Vagina (tissue), 2 donors: ENCODE measurements around the gene EVA1A. TPM values are rescaled to one million over a fixed set of nuclear protein-coding genes. Genes with fewer than 3 reads are reported as not detected.
"Not testable (repeated sequence)": the region's sequence is repeated elsewhere in the genome, so short reads cannot be mapped to it uniquely, and the experiment has no call there.

Experiments
- DNase-seq, 2 donors: peaks; one replicate each; pipeline ENCODE4 v3.0.0-alpha.2; 2017; ENCODE audit errors: extremely low spot score in 2 of 2
- H3K27ac ChIP-seq: fragments of 200-600 bp; sonication (generic); one replicate; pipeline ENCODE4 v1.5.1; 2019
- H3K27me3 ChIP-seq: fragments of 200-600 bp; sonication (generic); one replicate; pipeline ENCODE4 v1.5.1; 2019
- H3K36me3 ChIP-seq, 2 donors: fragments of 200-600 bp; sonication (generic); one replicate each; pipeline ENCODE4 v1.5.1; 2017 to 2019
- H3K4me1 ChIP-seq: fragments of 200-600 bp; sonication (generic); one replicate; pipeline ENCODE4 v1.5.1; 2019
- H3K4me3 ChIP-seq, 2 donors: fragments of 200-600 bp; sonication (generic); 1 replicate in 1 of 2; 2 replicates in 1 of 2; pipeline ENCODE4 v1.5.1; 2016 to 2019
- H3K9me3 ChIP-seq: fragments of 200-600 bp; sonication (generic); one replicate; pipeline ENCODE4 v1.5.1; 2019
- POLR2A ChIP-seq, 2 donors: fragments of 450-650 bp; IDR thresholded peaks; one replicate each; pipeline ENCODE4 v1.6.1; 2017; ENCODE audit warnings: antibody characterized with exemption in 2 of 2, mild to moderate bottlenecking in 2 of 2, moderate library complexity in 2 of 2
- POLR2AphosphoS5 ChIP-seq, 2 donors: sonication (generic); formaldehyde crosslinking; IDR thresholded peaks; one replicate each; pipeline ENCODE4 v1.9.0; 2017; ENCODE audit warnings: antibody characterized with exemption in 2 of 2, mild to moderate bottlenecking in 2 of 2, low read depth in 1 of 2; ENCODE audit not compliant: insufficient read depth in 1 of 2
- intact Hi-C: fragments of 100-400 bp; cut with DNase I; formaldehyde crosslinking; loops from one replicate; pipeline ENCODE4 v1.15.1; 2023
- total RNA-seq: library from RNA; depleted of rRNA; stranded (reverse); fragments of >200 nt; gene quantifications from one replicate; pipeline ENCODE4 v1.2.3, GENCODE V29; 2016
- TF ChIP-seq, protein P1 (sequence below), 3 experiments: fragments of 450-650 bp in 2 of 3; fragments of 200-600 bp in 1 of 3; sonication (generic) in 1 of 3; IDR thresholded peaks; one replicate each; pipeline ENCODE4 v1.5.1; 2017 to 2019; ENCODE audit warnings: antibody characterized with exemption in 3 of 3, mild to moderate bottlenecking in 2 of 3, moderate library complexity in 2 of 3

The EVA1A gene
- total RNA-seq, 1 donor from 2014 or later: not detected

GRCh38 chr2:75483878-75484277 is 76.9 kb downstream of the EVA1A start:
- H3K4me3 ChIP-seq: no peak overlapping the region
- H3K4me1 ChIP-seq: no peaks in the 10 kb centered on the region
- intact Hi-C loops: no loop called here
- no peak overlapping the region for H3K27ac ChIP-seq
- no peak for DNase-seq
- no peaks in the 10 kb centered on the region for H3K36me3 ChIP-seq
- H3K27me3 ChIP-seq: no peaks in the 10 kb centered on the region
- no peak for TF ChIP-seq POLR2A (IDR thresholded peaks at IDR 0.05)
- no peak for TF ChIP-seq POLR2AphosphoS5 (IDR thresholded peaks at IDR 0.05; ENCODE audit: insufficient read depth in 1 of 2, low read depth in 1 of 2)
- TF ChIP-seq, protein P1, sequence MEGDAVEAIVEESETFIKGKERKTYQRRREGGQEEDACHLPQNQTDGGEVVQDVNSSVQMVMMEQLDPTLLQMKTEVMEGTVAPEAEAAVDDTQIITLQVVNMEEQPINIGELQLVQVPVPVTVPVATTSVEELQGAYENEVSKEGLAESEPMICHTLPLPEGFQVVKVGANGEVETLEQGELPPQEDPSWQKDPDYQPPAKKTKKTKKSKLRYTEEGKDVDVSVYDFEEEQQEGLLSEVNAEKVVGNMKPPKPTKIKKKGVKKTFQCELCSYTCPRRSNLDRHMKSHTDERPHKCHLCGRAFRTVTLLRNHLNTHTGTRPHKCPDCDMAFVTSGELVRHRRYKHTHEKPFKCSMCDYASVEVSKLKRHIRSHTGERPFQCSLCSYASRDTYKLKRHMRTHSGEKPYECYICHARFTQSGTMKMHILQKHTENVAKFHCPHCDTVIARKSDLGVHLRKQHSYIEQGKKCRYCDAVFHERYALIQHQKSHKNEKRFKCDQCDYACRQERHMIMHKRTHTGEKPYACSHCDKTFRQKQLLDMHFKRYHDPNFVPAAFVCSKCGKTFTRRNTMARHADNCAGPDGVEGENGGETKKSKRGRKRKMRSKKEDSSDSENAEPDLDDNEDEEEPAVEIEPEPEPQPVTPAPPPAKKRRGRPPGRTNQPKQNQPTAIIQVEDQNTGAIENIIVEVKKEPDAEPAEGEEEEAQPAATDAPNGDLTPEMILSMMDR (IDR thresholded peaks at IDR 0.05): no peak
- H3K9me3 ChIP-seq: no peaks in the 10 kb centered on the region

DNA sequence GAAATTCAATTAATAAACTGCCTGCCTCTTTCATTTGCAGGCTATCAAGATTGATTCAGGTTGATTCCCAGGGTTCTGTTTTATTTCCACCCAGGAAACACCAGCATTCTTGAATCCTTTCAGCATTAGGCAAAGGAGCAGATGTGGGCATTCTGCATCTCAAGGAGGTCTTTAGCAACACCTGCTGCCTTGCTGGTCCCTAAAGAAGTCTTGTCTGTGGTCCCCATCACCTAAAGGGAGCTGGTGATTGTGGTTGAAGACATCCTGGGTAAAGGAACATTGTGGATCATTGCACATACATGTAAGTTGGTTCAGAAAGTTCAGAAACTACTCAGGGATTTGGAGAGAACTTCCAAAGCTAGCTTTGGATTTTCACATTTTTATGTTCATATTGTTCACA is 78.3 kb downstream of the EVA1A start:
- Histone ChIP-seq H3K9me3 (no peaks in the 10 kb centered on the region), H3K4me1 (no peaks in the 10 kb centered on the region), H3K27me3 (no peaks in the 10 kb centered on the region), H3K27ac (no peak overlapping the region), H3K36me3 (no peaks in the 10 kb centered on the region), H3K4me3 (no peak overlapping the region)
- DNase-seq: no peak
- intact Hi-C loops: no loop called here
- TF ChIP-seq, protein P1 (IDR thresholded peaks at IDR 0.05): no peak
- TF ChIP-seq POLR2AphosphoS5 (IDR thresholded peaks at IDR 0.05; ENCODE audit: insufficient read depth in 1 of 2, low read depth in 1 of 2) (no peak), POLR2A (IDR thresholded peaks at IDR 0.05) (no peak)

DNA sequence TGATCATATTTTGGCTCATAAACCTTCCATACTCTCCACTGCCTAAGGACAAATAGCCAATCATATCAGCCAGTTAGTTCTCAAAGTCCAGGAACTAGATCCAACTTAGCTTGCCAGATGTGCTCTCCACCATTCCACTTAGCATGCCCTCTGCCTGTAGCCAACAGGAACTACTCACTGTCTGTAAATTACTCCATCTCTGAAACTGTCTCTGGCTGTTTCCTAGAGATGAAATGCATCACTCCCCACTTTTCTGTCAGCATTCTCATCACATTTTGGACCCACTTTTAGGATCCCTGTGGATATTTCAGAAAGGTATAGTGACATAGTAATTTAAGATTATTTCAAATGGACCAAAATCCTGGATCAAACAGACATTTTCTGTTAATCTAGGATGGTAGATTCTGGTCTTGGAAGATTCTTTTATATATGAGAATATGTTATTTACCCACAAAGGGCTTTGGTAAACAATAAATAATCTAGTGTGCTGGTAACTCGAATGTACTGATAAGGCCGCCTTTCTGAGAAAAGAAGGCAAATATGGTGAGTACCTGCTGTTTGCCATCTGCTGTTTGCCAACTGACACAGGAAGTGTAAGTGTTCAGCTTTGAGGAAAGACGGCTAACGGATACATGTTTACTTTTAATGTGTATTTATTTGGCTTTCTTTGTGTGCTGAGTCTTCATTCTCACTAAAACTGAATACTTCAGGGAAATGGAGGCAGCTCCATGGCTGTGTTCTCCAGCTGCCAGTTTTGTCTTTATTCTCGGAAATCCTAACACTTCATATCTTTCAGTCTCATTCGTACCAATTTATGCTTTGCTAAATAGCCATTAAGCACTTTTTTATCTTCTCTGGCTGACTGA is 79.5 kb downstream of the EVA1A start:
- no peaks in the 10 kb centered on the region for H3K36me3 ChIP-seq
- H3K27ac ChIP-seq: no peak overlapping the region
- intact Hi-C loops: no loop called here
- H3K9me3 ChIP-seq: no peaks in the 10 kb centered on the region
- DNase-seq: no peak
- no peak for TF ChIP-seq POLR2A (IDR thresholded peaks at IDR 0.05)
- TF ChIP-seq, protein P1 (IDR thresholded peaks at IDR 0.05): no peak
- no peak for TF ChIP-seq POLR2AphosphoS5 (IDR thresholded peaks at IDR 0.05; ENCODE audit: insufficient read depth in 1 of 2, low read depth in 1 of 2)
- no peaks in the 10 kb centered on the region for H3K27me3 ChIP-seq
- no peak overlapping the region for H3K4me3 ChIP-seq
- no peaks in the 10 kb centered on the region for H3K4me1 ChIP-seq

- DNase-seq, H3K4me3 ChIP-seq, H3K9me3 ChIP-seq, H3K36me3 ChIP-seq, H3K4me1 ChIP-seq, H3K27ac ChIP-seq, intact Hi-C loops, H3K27me3 ChIP-seq: not testable (repeated sequence)
Measured at GRCh38 chr2:75477696-75478095, 83.0 kb downstream of the EVA1A start.

DNA sequence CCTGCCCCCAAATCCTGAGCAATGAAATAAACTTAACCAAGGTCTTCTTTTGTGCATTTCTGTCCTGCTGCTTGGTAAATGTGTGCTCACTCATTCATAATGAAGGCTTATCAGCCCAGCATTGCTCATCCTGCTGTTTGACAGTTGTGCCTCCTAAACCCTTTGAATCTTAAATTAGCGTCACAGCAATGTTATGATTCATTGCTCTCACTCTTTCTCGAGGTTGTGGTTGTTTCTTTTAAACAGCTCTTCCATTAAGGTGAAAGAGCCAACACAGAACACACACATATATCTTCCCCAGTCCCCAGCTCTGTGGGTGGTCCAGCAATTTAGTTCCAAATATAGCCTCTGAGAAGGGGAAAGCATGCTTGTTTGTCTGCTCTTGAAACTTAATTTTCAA is 84.0 kb downstream of the EVA1A start:
- H3K4me1 ChIP-seq: no peaks in the 10 kb centered on the region
- DNase-seq: no peak
- intact Hi-C loops: no loop called here
- no peak overlapping the region for H3K27ac ChIP-seq
- H3K4me3 ChIP-seq: no peak overlapping the region
- H3K27me3 ChIP-seq: no peaks in the 10 kb centered on the region
- no peaks in the 10 kb centered on the region for H3K9me3 ChIP-seq
- no peak for TF ChIP-seq POLR2A (IDR thresholded peaks at IDR 0.05)
- no peak for TF ChIP-seq POLR2AphosphoS5 (IDR thresholded peaks at IDR 0.05; ENCODE audit: insufficient read depth in 1 of 2, low read depth in 1 of 2)
- TF ChIP-seq, protein P1 (IDR thresholded peaks at IDR 0.05): no peak
- no peaks in the 10 kb centered on the region for H3K36me3 ChIP-seq
